HepG2 (cell line): Measurements from ENCODE around the gene RABGGTA. TPM values are rescaled to one million over a fixed set of nuclear protein-coding genes. Genes with fewer than 3 reads are reported as not detected.

ENCODE experiments used
- CHD2 ChIP-seq: IDR thresholded peaks from 2 replicates; pipeline ENCODE4 v1.6.1; 2011; ENCODE audit warnings: low read depth, low read length, improper control_type of control experiment
- FOSL2 ChIP-seq: sonication (generic); formaldehyde crosslinking; IDR thresholded peaks from 2 replicates; pipeline ENCODE4 v1.4.0; 2020; ENCODE audit warnings: missing genetic modification reagents
- GPN1 ChIP-seq: sonication (generic); formaldehyde crosslinking; IDR thresholded peaks from 2 replicates; pipeline ENCODE4 v1.5.1; 2020; ENCODE audit warnings: missing genetic modification reagents, borderline replicate concordance
- HCFC1 ChIP-seq: fragments of 150-350 bp; IDR thresholded peaks from 2 replicates; pipeline ENCODE4 v1.6.1; 2014; ENCODE audit warnings: low read depth, low read length
- HNF4G ChIP-seq, 2 experiments: sonication (generic) in 1 of 2; formaldehyde crosslinking in 1 of 2; IDR thresholded peaks; 2 replicates each; pipeline versions ENCODE4 v1.4.0 to v1.6.1; 2011 to 2020; ENCODE audit warnings: borderline replicate concordance in 2 of 2, low read depth in 2 of 2, mild to moderate bottlenecking in 2 of 2, low read length in 1 of 2, missing genetic modification reagents in 1 of 2, moderate library complexity in 1 of 2
- ISL2 ChIP-seq: sonication (generic); formaldehyde crosslinking; IDR thresholded peaks from 2 replicates; pipeline ENCODE4 v1.5.0; 2020; ENCODE audit warnings: missing genetic modification reagents
- NONO ChIP-seq, 2 experiments: fragments of 450-650 bp in 1 of 2; sonication (generic) in 1 of 2; formaldehyde crosslinking in 1 of 2; IDR thresholded peaks in 1 of 2; conservative IDR thresholded peaks in 1 of 2; 2 replicates each; pipeline versions ENCODE4 v1.6.1 to v1.8.0; 2017 to 2022; ENCODE audit warnings: mild to moderate bottlenecking in 1 of 2, missing genetic modification reagents in 1 of 2, moderate library complexity in 1 of 2
- POLR2AphosphoS5 ChIP-seq: IDR thresholded peaks from 2 replicates; pipeline ENCODE4 v1.6.1; 2012; ENCODE audit warnings: low read depth, low read length
- TEAD2 ChIP-seq: sonication (generic); formaldehyde crosslinking; IDR thresholded peaks from 2 replicates; pipeline ENCODE4 v1.9.0; 2021; ENCODE audit warnings: missing genetic modification reagents
- ZFP90 ChIP-seq: sonication (generic); formaldehyde crosslinking; IDR thresholded peaks from 2 replicates; pipeline ENCODE4 v1.8.0; 2022; ENCODE audit warnings: missing genetic modification reagents, mild to moderate bottlenecking, inconsistent platforms, borderline replicate concordance
- ZMAT5 ChIP-seq: sonication (generic); formaldehyde crosslinking; IDR thresholded peaks from 2 replicates; pipeline ENCODE4 v1.5.0; 2020; ENCODE audit warnings: mild to moderate bottlenecking, low read depth, missing genetic modification reagents, borderline replicate concordance
- ZNF20 ChIP-seq: sonication (generic); formaldehyde crosslinking; IDR thresholded peaks from 2 replicates; pipeline ENCODE4 v1.4.0; 2020; ENCODE audit warnings: mild to moderate bottlenecking, moderate library complexity, missing genetic modification reagents
- ZNF691 ChIP-seq: sonication (generic); formaldehyde crosslinking; IDR thresholded peaks from 2 replicates; pipeline ENCODE4 v1.4.0; 2020; ENCODE audit warnings: missing genetic modification reagents, low read depth, mild to moderate bottlenecking, borderline replicate concordance
- ZNF775 ChIP-seq: sonication (generic); formaldehyde crosslinking; IDR thresholded peaks from 2 replicates; pipeline ENCODE4 v1.4.0; 2020; ENCODE audit warnings: missing genetic modification reagents, mild to moderate bottlenecking, moderate library complexity, borderline replicate concordance
- polyA plus RNA-seq, 8 experiments: library from polyadenylated mRNA; depleted of rRNA in 3 of 8; stranded (reverse) in 7 of 8; unstranded in 1 of 8; fragments of >200 nt; fragmentation: Illumina TruSeq in 4 of 8; extraction: Trizol in 4 of 8; gene quantifications; 2 replicates each; pipeline versions ENCODE4 v1.2.1 to v1.2.3, GENCODE V29; 2011 to 2016; ENCODE audit warnings: low read depth in 4 of 8, missing spikeins in 1 of 8, mixed read lengths in 1 of 8; ENCODE audit not compliant: insufficient read depth in 1 of 8
- total RNA-seq, 5 experiments: library from RNA; depleted of rRNA; stranded (reverse); fragments of >200 nt; fragmentation: Illumina TruSeq; extraction: Trizol; gene quantifications; 2 replicates each; pipeline ENCODE4 v1.2.3, GENCODE V29; 2016; ENCODE audit warnings: low read depth in 1 of 5
- TF ChIP-seq, protein P1 (sequence below): sonication (generic); formaldehyde crosslinking; IDR thresholded peaks from 2 replicates; pipeline ENCODE4 v1.8.1; 2023; ENCODE audit warnings: mild to moderate bottlenecking, missing genetic modification reagents
- TF ChIP-seq, protein P2 (sequence below): sonication (generic); formaldehyde crosslinking; IDR thresholded peaks from 2 replicates; pipeline ENCODE4 v1.5.0; 2020; ENCODE audit warnings: missing genetic modification reagents, mild to moderate bottlenecking, borderline replicate concordance
- TF ChIP-seq, protein P3 (sequence below): sonication (generic); formaldehyde crosslinking; IDR thresholded peaks from 2 replicates; pipeline ENCODE4 v1.4.0; 2020; ENCODE audit warnings: mild to moderate bottlenecking, missing genetic modification reagents
- TF ChIP-seq, protein P4 (sequence below): sonication (generic); formaldehyde crosslinking; IDR thresholded peaks from 2 replicates; pipeline ENCODE4 v1.5.0; 2020; ENCODE audit warnings: missing genetic modification reagents

RABGGTA gene
- total and polyA plus RNA-seq, 2 of the 13 experiments (the other 11 are each of a cell fraction or from before 2014, with no cell fraction given) = 57.9 to 90.8 TPM

DNA sequence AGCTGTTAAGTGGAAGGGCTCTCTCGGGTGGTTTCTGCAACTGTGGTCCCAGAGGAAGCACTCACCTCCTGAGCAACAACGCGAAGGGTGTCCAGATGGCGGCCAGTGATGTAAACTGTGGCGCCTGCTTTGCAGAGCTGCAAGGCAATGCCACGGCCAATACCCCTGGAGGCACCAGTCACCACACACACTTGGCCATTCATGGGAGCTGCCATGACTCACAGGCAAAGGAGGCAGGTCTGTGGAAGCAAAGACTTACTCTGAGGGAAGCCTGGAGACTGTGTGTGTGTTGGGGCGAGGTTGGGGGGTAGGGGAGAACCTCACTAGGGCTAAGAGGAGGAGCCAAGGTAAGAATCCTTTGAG is 27.5 kb upstream of the RABGGTA start (continued):
- TF ChIP-seq, protein P1, sequence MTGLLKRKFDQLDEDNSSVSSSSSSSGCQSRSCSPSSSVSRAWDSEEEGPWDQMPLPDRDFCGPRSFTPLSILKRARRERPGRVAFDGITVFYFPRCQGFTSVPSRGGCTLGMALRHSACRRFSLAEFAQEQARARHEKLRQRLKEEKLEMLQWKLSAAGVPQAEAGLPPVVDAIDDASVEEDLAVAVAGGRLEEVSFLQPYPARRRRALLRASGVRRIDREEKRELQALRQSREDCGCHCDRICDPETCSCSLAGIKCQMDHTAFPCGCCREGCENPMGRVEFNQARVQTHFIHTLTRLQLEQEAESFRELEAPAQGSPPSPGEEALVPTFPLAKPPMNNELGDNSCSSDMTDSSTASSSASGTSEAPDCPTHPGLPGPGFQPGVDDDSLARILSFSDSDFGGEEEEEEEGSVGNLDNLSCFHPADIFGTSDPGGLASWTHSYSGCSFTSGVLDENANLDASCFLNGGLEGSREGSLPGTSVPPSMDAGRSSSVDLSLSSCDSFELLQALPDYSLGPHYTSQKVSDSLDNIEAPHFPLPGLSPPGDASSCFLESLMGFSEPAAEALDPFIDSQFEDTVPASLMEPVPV = no peak; the same call in 1 of the 2 replicates
- TF ChIP-seq GPN1 (CRISPR knock-in tag) (no peak), POLR2AphosphoS5 (peak; percentile 27; the same call in 1 of the 2 replicates), CHD2 (peak; percentile 38; the same call in 1 of the 2 replicates), ZNF20 (no peak), NONO (IDR thresholded peaks at IDR 0.05) (no peak), NONO (CRISPR knock-in tag; conservative IDR thresholded peaks at IDR 0.05) (no peak), ZNF691 (CRISPR knock-in tag) (no peak), ZNF775 (CRISPR knock-in tag) (0 out of 2 replicates have a peak, but pooled peaks have one; percentile 30), ISL2 (no peak), HCFC1 (peak; percentile 10; the same call in 1 of the 2 replicates), TEAD2 (CRISPR knock-in tag) (no peak), ZFP90 (no peak), HNF4G (IDR thresholded peaks at IDR 0.05; ENCODE audit: borderline replicate concordance, low read depth, low read length) (no peak), HNF4G (CRISPR knock-in tag; IDR thresholded peaks at IDR 0.05; ENCODE audit: borderline replicate concordance, low read depth) (no peak), FOSL2 (peak; percentile 81), ZMAT5 (CRISPR knock-in tag) (no peak)
- TF ChIP-seq, protein P2, sequence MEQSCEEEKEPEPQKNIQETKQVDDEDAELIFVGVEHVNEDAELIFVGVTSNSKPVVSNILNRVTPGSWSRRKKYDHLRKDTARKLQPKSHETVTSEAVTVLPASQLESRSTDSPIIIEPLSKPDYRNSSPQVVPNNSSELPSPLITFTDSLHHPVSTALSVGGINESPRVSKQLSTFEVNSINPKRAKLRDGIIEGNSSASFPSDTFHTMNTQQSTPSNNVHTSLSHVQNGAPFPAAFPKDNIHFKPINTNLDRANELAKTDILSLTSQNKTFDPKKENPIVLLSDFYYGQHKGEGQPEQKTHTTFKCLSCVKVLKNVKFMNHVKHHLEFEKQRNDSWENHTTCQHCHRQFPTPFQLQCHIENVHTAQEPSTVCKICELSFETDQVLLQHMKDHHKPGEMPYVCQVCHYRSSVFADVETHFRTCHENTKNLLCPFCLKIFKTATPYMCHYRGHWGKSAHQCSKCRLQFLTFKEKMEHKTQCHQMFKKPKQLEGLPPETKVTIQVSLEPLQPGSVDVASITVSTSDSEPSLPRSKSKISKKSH (CRISPR knock-in tag) = no peak
- TF ChIP-seq, protein P3, sequence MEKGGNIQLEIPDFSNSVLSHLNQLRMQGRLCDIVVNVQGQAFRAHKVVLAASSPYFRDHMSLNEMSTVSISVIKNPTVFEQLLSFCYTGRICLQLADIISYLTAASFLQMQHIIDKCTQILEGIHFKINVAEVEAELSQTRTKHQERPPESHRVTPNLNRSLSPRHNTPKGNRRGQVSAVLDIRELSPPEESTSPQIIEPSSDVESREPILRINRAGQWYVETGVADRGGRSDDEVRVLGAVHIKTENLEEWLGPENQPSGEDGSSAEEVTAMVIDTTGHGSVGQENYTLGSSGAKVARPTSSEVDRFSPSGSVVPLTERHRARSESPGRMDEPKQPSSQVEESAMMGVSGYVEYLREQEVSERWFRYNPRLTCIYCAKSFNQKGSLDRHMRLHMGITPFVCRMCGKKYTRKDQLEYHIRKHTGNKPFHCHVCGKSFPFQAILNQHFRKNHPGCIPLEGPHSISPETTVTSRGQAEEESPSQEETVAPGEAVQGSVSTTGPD (CRISPR knock-in tag) = no peak
- TF ChIP-seq, protein P4, sequence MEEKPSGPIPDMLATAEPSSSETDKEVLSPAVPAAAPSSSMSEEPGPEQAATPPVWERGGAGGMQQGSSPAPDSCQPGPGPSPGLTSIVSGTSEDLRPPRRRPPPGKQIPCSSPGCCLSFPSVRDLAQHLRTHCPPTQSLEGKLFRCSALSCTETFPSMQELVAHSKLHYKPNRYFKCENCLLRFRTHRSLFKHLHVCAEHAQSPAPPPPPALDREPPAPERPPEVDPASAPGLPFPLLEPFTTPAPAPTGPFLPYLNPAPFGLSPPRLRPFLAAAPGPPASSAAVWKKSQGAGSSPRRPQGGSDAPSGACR (CRISPR knock-in tag) = no peak
- TF ChIP-seq, all 625 proteins: peak for 27
